NOMO-1 treated with DMSO at 0.1 percent for 48 hours (cell line): ENCODE results near the gene IRX5.

Source experiments
- DNase-seq: peaks from one replicate; lab custom pipeline; 2025; ENCODE audit not compliant: unreplicated experiment; lab: John Stamatoyannopoulos, UW

Gene IRX5

DNA sequence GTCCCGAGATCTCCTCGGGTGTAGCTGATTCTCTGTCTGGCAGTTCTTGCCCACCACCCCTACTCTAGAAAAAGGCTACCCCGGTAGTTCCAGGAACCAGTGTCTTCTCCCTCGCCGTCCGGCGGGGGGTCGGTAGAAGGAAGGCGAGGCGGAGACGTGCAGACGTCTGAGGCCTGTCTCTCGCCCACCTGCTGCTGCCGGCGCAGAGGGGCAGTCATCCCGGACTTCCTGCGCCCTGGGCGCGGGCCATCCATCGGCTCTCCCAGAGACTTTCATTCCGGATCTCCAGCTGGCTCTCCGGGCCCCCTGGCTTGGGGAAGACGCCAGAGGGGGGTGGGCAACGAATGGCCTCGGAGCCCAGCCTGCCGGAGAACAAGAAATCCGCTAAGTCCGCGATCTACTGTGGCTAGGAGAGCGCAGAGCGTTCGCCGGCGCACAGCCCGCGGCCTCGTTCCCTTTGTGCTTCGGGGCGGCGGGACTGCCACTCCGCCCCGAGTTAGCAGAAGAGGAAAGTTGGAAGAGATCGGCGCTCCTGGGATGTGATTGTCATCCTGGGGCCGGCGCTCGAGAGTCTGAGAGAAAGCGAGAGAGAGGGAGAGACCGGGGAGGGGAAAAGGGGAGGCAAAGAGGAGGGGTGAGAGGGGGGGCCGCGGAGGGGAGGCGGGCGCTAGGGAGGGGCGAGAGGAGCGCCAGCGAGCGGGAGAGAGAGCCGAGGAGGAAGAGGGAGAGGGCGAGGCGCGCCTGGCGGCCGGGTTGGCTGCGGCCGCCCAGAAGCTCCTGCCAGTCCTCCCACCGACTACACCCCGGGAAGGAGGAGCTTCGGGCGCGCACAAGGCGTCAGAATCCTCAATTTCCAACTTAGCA lies at the start of gene IRX5:
Gene IRX5, plus strand, starts transcription at position 861 of the 864 bp plus-strand sequence. CDS start 334 bp downstream, outside the sequence.
- DNase-seq, result peak; percentile 95

DNA sequence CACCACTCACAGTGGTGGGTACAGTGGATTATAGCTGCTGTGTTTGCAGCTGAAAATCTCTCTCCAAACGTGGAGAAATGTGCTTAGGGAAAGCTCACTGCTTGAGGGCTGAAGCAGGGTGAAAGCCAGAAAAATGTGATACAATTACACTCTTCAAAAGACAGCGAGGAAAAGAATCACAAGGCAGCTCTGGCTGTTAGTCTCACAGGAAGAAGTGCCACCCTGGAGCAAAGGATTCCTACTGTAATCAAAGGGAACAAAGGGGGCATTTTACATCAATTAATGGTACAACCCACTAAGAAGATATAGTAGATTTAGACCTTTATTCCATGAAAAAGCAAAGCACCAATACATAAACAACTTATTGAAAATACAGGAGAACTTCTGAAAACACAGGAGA lies 48.1 kb upstream of the IRX5 start:
- no peak for DNase-seq

DNA sequence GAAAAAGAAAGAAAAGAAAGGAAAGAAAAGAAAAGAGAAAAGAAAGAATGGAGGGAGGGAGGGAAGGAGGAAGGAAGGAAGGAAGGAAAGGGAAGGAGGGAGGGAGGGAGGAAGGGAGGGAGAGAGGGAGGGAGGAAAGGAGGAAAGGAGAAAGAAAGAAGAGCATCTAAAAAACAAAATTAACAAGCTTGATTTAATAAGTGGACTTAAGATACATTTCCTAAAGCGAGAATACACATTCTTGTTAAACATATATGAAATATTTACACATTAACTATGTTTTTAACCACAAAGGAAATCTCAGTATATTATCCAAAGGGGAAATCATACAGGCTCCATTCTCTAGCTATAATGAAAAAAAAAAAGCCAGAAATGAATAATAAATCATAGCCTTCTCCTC lies 47.3 kb upstream of the IRX5 start:
- DNase-seq, result no peak

DNA sequence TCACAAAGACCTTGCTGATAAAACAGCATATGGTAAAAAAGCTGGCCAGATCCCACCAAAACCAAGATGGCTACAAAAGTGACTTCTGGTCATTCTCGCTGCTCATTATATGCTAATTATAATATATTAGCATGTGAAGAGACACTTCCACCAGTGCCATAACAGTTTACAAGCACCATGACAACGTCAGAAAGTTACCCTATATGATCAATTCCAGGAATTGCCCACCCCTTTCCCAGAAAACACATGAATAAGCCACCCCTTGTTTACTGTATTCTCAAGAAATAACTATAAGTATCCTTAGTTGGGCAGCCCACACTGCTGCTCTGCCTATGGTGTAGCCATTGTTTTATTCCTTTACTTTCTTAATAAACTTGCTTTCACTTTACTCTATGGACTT lies 44.6 kb upstream of the IRX5 start:
- no peak for DNase-seq

DNA sequence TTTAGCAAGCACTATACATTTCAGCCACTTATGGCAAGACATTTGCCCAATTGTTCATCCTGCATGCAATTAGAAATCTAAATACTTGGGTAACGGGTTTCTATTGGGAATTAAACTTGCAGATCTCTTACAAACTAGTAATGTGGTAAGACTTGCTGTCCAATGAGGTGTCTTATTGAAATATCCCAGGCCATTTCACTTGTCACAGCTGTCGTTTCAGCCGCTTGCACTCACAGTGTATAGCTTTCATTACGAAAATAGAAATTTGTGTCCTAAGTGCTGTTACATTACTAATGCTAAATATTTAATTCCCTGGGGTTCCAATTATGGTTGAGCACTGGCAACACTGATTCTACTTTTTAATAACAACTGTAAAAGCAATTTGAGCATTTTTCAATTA lies 40.3 kb upstream of the IRX5 start:
- DNase-seq, result no peak

DNA sequence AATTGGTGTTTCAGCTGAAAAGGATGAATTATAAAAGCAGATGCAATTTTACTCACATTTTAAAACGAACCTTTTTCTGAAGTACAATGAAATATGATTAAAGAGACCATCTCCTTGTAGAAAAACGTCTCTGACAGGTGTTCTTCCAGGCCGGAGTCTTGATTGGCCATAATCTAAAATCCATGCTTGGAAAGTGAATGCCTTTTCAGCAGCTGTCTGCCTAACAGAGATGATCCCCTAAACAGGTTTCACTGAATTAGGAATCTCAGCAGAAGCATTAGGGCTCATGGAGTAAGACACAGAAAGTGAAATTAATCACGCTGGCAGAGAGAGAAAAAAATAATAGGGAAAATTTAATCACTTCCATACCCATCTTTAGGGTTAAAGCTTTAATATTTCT lies 39.3 kb upstream of the IRX5 start:
- DNase-seq, result no peak

DNA sequence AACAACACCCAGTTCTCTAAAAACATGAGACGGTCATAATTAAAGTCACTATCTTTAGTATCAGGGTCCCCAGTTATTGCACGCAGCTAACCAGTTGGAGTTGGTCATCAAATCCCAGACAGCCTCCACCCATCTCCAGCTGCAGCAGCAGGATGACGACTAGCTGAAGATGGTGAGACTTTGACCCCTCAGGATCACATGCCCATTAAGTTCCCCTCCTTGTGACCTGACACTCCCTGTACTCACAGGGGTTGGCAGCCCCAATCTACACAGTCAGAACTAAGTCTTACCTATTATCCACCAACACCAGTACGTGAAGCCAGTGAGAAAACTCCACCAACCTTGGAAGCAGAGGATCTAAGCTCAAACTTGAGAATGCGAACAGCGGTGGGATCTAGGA lies 37.7 kb upstream of the IRX5 start:
- no peak for DNase-seq

DNA sequence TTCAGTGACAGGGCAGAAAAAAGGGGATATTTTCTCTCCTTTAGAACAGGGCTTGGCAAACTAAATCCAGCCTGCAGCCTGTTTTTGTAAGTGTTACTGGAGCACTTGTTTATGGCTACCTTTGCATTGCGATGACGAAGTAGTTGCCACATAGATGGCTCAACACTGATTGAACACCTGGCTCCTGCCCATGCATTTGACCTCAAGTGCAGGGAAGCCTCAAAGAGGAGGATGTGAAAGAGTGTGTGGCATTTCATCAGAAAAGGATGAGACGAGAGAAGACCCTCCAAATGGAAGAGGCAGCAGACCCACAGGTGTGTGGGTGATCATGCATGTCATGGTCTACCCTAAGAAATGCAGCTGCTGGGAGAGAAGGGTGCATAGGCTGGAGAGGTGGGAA lies 32.7 kb upstream of the IRX5 start:
- no peak for DNase-seq

DNA sequence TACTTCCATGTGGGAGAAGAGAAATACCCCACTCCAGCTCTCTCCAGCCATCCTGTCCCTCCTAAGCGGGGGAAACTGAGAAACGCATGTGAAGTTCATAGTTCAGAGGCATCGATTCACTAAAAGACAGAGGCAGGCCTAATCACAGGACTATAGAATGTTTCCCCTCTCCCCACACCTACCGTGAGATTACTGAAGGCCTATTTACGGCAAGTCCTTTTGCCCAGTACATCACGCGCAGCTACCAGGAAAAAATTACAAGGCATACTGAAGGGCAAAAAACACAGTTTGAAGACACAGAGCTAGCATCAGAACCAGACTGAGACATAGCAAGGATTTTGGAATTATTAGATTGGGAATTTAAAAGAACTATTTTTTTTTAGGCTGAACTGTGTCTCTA lies 29.1 kb upstream of the IRX5 start:
- no peak for DNase-seq

DNA sequence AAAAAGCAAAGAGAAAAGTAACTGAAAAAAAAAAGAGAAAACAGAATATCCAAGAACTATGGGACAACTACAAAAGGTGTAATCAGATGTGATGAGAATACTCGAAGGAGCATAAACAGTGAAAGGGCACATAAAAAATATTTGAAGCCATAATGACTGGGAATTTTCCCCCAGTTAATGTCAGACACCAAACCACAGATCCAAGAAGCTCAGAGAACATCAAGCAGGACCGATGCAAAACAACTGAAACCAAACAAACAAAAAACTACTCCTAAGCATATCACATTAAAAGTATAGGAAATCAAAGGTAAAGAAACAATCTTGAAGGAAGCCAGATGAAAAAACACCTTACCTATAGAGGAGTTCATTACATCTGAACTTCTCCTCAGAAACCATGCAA lies 27.6 kb upstream of the IRX5 start:
- DNase-seq, result no peak

DNA sequence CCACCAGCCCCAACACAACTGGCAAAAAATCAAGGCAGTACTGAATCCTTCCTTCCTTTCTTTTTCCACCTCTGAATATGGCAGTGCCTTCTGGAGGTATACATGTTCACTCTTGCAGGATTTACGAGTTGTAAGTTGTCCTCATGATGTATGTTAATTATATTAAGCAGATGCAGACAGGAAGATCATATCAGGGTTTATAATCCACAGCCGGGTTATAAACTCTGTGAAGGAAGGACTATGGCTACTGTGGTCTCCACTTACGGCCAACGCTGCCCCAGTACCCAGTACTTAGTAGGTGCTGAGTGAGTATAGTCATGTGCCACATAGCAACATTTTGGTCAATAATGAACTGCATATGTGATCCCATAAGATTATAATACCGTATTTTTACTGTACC lies 19.6 kb upstream of the IRX5 start:
- no peak for DNase-seq

DNA sequence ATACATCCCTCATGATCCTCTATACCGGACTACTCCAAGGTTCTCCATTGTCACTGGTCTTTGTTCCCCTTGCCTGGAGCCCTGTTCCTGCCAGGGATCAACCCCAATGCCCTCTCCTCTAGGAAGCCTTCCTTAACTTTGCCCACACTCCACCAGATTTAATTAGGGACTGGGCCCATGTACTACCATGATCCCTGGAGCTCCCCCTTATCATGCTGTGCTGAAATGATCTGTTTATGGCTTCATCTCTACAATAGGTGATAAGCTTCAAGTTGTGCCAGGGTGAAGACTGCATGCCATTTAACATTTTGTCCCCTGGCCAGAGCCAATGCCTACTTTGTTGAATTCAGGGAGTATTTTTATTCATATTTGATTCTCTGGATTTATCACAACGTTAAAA lies 17.9 kb upstream of the IRX5 start:
- DNase-seq, result no peak

DNA sequence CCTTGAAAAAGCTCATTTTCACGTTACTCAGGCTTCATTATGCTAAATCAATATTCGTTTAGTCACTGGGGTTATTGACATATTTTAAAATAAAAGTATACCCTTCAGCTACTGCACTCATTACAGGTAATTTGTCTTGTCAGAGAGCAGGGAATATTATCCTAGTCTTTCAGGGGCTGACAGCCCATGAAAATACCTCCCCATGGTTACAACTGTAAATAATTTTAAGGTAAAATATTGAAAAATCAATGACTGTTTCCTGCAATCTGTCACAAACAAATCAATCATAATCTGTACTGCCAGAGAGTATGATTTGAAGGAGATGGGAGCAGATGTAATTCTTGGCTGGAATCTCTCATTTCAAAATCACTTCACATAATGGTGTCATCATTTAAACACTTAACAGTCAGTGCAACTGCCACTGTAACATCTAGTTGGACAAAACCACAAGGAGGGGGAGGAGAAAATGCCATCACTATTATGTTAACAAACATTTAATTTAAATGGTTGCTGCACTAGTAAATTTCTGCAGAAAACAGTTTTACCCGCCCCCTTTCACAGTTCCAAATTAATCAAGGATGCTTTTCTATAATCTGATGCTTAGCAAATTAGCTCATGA lies 9.3 kb upstream of the IRX5 start:
- DNase-seq, result peak; percentile 65

DNA sequence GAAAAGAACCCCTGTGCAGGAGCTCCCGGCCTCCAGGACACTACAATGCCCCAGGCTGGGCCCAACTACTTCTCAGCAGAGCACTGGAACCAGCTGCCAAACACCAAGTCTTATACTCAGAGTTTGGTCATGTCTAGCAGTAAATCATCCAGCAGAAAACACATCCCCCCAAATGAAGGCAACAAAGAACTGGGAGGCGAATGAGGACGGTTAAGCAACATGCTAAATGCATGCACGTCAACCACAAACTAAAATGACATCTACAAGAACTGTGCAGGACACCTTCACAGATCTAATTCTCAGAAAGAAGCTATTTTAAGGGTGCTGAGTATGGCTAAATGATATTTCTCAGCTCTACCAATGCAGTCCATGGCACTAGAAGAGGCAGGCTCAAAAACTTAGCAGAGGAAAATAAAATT lies 7.6 kb upstream of the IRX5 start:
- DNase-seq, result peak; percentile 89

DNA sequence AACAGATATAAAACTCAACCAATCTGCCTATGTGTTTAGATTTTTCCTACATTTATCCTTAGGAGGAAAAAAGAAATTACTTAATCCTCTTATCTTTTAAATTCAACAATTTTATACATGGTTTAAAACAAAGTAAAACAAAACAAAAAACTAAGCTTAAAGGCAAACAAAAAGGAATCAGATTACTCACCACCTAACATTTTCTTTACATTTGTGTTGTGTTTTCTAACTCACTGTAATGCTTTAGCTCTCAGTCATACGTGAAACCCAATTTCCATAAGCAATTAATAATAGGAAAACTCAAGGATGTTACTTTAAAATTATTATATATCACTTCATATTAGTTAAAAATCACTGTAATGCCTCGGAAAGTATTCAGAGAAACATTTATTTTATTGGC lies 6.7 kb upstream of the IRX5 start:
- DNase-seq, result no peak

DNA sequence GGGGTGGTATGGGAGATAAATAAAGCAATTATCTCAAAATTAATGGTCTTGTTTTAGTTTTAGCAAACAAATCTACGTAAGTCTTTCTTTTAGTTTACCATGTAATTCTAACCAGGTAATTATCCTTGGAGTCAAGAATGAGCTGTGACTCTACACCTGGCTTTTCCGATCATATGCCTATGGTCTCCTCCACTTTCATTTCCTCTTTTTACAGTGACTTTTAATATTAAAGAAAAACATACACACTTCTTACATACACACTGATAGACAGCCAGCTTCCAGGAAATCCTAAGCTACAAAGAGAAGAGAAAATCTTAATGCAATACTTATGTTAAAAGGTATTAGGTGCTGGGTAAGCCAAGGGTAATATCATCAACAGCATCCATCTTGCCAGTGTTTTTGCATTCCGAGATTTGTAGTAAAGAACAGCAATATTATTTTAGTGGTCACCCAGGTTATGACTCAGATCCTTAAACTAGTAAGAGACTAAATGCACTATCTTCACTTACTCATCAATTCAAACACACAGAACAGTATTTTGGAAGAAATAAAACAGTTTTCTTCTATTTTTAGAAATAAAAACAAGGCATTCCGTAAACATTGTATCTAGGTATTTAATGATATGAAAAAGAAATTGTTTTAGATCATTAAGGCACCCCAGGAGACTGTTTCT lies 4.4 kb upstream of the IRX5 start:
- DNase-seq, result peak; percentile 44

DNA sequence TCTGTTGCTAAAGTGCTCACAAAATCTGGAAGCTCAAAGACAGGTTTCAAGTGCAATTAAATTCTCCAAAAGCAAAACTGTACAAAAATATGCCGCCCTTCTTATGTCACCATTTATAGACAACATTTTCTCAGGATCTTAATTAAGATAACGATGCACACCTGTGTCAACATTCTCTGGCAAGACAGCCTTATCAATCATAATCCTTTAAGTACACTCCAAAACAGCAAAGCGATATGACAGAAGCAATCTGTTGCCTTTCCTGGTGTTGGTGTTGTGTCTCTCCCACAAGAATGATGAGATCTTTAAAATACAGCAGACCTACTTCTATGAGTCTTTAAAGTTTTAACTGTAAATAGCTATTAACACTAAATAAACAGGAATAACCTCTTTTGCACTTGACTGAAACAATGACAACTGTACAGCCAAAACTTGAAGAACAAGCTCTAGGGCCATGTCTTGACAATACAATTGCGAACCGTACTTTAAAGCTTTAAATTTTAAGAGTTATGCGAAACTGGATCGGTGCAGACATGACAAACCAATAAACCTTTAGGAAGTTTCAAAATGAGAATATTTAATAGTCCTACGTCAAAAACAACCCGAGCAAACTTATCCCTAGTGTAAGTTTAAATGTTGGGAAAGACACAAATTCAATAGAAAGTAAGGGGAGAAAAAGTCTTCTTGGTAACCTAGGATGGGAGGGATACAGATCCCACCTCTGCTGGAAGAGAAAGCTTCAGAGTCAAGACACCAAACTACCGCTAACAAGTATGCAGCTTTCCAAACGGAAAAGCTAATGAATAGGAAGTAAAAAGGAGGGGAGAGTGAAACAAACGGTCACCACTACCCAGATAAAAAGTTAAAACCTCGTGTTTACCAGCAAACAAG lies 3.3 kb upstream of the IRX5 start:
- DNase-seq, result no peak

DNA sequence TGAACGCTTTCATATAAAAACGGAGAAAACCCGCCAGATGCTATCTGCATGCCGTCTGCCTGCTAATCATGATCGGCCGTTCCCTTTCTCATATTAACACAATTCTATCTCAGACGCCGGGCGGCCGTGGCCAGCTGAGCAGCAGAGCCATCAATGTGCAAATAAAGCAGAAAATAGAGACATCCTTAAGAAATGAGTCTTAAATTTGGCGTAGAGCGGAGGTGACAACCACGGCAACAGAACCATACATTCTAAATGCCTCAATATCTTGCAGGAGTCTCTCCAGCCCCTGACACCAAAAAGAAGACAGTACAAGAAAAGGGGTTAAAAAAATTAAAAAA lies 2.7 kb upstream of the IRX5 start:
- DNase-seq, result peak; percentile 63

DNA sequence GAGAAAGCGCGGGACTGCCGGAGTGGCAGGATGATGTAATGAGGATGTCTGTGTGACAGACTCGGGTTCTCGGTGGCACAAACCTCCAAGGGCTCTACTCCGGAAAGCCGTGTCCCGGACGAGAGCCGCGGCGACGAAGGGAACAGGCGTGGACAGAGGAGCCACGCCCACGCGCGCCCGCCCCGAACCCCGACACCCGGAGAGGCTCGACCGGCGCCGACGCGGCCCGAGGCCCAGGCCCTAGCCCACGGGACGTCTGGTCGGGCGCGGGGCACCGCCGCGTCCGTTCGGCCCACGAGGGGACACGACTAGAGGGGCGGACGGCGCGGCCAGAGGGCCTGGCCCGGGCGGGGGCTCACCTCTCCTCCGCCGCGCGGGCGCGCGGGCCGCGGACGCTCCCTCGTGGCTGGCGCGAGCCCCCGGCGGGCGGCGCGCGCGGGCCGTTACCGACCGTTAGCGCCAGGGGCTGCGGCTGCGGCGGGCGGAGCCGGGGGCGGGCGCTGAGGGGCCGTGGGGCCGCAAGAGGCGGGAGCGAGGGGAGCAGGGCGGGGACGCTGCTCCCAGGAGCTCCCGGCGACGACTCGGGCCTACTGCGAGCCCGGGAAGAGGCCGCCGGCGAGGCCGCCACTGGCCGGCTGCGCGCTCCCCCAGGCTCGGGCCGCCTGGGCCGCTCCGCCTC lies 2.1 kb upstream of the IRX5 start:
- DNase-seq, result peak; percentile 75

DNA sequence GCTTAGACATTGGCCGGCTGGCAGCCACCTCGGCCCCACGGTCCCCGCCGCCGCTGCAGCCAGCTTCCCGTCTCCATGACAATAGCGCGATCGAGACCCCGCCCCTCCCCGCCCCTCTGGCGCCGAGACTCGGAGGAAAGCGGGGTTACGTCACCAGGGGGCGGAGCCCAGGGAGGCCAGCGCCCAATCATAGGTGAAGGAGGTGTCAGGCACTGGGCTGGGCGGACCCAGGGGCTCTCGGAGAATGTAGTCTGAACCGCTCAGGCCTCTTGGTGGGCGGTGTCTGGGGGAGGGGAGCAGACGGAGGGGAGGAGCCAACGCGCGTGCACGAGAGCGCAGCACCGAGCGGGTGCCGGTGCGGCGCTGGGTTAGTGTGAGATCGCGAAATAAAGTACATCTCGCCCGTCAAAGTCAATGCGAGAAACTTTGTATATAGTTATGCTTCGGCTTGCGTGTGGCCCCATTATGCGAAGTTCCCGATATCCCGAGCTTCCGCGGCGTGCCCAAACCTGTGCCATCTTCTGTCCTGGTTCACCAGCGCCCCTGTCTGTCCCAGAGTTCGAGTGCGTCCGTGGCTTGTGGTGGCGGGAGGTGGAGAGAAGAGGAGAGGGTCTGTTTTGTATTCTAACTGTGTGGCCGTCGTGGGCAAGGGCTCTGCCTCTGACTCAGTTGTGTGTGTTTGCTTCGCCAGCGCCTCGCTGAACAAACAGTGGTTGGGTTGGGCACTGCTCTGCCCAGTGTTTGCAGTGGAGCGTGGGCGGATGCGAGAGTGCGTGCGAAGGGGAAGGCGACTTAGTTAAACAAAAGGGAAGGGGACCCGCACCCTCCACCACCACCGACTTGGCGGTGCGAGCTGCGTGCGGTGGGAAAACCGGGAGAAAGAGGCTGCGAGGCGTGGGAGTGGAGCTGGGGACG lies 1.3 kb upstream of the IRX5 start:
- DNase-seq, result peak; percentile 98
